Skin epidermis (tissue), 12 donors: ENCODE data around the gene UCN2.
A peak's percentile ranks its signal among the peaks of the same experiment; 100 is the strongest.
"Not testable (repeated sequence)": the region's sequence is repeated elsewhere in the genome, so short reads cannot be mapped to it uniquely, and the experiment has no call there.

ENCODE experiments used
- H3K27ac ChIP-seq, 21 experiments: fragments of 200-600 bp; sonication (generic) in 11 of 21; one replicate each; pipeline ENCODE4 v1.5.0; 2020; ENCODE audit warnings: mild to moderate bottlenecking in 3 of 21, inconsistent platforms in 2 of 21, moderate library complexity in 2 of 21
- H3K4me3 ChIP-seq, 7 experiments: fragments of 200-600 bp; sonication (generic) in 2 of 7; one replicate each; pipeline ENCODE4 v1.5.0; 2020; ENCODE audit warnings: inconsistent platforms in 2 of 7, mild to moderate bottlenecking in 2 of 7, moderate library complexity in 1 of 7

UCN2 gene

DNA sequence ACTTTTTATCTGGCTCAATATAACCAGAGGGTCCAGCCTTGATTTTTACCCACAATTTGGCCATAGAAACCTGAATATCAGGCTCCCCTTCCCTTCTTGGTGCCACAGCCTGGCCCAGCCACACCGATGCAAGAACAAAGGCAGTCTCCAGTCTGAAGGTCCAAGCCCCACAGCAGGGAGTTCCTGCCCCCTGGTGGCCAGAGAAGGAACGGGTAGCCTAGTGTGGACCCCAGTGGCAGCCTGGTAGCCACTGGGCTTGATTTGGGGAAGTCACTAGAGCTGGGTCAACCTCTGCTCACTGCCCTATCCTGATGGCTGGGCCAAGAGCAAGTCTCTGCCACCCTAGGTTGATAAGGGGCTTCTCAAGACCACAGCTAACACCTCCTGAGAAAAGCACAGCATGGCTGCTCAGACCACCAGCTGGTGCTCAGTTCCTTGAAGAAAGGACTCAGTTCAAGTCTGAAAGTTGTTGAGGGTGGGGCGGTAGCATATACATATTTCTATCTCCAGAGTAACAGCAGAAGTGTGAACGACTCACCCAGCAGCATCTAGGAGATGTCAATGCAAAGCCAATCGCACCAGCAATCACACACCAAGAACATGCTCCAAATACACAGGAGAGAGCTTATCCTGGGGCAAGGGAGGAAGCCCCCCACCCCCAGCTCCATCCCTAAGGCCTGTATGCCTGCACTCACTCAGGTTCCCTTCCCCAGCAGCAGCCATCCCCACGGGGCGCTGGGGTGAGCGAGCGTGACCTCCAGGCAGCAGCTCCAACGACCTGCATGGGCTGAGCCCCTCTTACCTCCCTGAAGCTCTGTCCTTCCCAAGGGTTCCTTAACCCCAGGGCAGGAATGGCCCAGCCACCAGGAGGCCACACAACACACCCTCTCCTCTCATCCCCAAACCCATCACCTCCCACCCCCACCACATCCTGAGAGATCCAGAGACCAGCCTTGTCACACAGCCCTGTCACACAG is 14.6 kb downstream of the UCN2 start:
- no peak overlapping the region for H3K4me3 ChIP-seq
- no peak overlapping the region for H3K27ac ChIP-seq

DNA sequence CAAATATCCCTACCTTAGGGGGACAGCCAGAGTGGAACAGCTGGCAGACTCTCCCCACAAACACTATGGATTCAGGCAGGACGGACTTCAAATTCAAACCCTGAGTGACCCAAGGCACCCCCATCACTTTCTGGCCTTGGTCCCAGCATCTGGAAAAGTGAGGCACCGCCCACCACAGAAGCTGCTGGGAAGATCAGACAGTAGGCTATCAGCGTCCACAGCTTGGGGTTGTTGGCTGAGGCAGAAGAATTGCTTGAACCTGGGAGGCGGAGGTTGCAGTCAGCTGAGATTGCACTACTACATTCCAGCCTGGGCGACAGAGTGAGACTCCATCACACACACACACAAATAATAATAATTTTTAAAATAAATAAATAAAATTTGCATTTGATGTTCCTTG is 15.5 kb downstream of the UCN2 start:
- Histone ChIP-seq H3K27ac (no peak overlapping the region), H3K4me3 (no peak overlapping the region)

DNA sequence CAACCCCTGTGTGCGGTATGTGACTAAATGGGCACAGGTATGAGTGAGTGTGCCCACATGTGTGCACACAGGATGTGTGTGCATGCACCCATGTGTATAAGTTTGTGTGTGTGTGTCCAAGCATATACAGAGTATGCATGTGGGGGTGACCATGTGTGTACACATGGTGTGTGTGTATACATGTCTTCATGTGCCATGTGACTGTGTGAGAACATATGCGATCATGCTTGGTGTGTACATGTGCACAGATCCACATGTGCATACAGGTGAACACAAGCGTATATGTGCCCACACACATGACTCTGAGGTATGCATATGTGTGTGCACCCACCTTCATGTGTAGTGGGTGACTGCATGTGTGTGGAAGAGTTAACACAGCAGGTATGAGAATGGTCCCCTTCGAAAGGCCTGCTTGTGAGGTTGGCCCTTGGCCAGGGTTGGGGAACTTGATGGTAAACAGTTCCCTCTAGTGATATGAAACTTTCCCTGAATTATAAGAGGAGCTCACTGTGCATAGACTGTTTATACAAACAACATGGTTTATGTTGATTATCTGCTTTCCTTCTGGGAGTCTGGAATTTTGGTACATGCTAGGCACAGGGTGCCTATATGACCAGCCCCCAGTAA is 17.3 kb downstream of the UCN2 start:
- H3K4me3 ChIP-seq, result no peak overlapping the region
- no peak overlapping the region for H3K27ac ChIP-seq

DNA sequence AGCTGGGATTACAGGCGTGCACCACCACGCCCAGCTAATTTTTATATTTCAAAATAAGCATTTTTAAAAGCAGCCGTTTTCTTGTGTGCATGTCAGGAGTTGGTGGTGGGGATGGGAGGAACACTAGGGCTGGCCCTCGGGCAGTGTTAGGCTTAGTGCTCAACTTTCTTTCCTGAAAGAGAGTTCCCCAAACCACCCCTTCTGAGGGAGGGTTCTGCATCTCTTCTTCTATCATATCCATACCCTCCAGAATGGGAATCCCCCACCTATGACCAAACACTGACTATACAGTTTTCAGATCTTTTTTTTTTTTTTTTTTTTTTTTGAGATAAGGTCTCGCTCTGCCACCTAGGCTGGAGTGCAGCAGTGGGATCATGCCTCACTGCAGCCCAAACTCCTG is 19.4 kb downstream of the UCN2 start:
- Histone ChIP-seq H3K4me3 (no peak overlapping the region), H3K27ac (no peak overlapping the region)

DNA sequence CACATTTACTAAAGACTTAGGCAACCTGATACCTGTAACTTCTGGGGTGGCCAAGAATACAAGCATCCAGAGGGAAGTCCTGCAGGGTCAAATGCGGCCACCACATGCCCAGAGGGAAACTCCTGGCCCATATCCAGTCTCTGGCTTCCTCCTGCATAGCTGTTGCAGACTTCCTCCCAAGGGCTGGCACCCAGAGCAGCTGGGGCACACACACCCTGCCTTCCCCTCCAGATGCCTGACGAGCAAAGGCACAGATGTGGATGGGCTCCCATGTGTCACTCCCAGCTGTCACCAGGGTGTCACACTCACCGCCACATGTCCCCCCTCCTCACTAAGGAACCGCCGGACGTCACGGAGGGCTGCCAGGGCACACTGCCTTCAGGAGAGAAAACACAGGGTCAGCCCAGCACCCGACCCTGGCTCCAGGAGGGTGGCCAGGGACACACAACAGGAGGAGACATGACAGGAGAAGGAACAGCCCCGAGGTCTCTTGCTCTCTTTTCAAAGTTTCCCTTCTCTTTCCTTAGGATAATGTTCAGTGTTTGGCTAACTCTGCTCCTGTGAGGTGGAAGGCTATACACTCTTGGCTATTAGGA is 20.2 kb downstream of the UCN2 start:
- Histone ChIP-seq H3K27ac (no peak overlapping the region), H3K4me3 (no peak overlapping the region)

DNA sequence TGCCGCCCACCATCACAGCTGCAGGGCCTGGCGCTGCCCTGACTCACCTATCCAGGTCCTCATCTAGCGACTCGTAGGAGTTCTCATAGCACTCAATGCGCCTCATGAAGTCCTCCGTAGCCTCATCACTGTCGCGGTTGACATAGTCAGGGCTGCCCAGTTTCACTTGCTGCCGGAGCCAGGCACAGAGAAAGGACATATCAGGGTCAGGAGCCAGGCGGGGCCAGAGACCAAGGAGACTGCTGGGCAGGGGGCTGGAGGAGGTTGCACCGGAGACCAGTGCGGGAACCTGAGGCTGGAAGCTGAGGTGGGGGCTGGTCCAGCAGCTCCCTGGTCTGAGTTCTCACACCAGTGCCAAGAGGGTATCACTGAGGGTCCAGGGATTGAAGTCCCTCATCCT is 25.1 kb downstream of the UCN2 start:
- Histone ChIP-seq H3K27ac (no peak overlapping the region), H3K4me3 (no peak overlapping the region)

DNA sequence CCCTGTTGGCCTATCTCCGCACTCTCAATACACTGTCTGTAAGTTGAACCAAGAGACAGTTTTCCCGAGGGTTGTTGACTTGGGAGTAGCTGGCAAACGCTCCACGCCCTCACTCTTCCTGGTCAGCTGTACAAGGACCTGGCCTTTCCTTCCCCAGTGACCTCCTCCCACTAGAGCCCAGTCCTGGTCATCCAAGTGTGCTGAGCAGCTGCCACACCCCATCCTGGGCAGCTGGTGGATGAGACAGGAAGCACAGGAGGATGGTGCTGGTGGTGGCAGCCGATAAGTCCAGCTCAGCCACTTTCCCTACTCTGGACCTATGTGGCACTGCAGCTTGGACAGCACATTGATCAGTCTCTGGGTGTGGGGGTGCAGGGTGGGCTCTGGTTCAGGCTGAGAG is 26.8 kb downstream of the UCN2 start:
- no peak overlapping the region for H3K27ac ChIP-seq
- H3K4me3 ChIP-seq, result no peak overlapping the region

DNA sequence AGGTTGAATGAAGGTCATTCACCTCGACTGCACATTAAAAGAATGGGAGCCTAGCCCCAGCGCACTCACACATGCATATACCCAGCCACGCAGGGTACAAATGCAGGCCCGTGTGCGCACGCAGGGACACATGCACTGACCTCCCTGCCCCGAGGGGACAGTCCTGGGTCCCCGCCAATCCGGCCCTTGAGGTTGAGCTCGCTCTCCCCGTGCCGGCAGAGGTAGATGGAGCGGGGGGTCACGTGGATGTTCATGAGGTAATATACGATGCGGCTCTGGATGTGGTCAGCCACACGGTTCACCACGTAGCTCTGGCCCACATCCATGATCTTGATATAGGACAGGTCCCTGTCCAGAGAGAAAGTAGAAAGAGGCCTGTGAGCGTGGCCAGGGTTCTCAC is 27.5 kb downstream of the UCN2 start:
- Histone ChIP-seq H3K27ac (peak overlapping the region in 1 of 21 experiments; percentile 34), H3K4me3 (no peak overlapping the region)

DNA sequence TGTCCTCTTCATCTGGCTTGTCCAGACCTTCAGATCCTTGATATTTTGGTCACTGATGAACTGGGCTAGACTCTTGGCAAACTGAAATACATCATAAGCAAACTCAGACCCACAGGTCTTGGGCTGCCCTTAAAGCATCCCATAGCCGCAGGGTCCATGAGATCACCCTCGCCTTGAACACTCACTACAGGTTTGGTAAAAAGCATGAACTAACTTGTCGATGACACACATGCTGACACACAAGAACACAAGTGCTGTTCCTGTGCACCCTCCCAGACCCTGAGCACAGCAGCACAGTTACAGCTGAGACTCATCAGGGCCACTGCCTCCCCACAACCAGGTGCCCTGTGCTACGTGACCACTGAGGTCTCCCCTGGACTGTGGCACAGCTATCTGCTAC is 28.0 kb downstream of the UCN2 start:
- H3K27ac ChIP-seq, result peak overlapping the region in 1 of 21 experiments; percentile 34
- no peak overlapping the region for H3K4me3 ChIP-seq

DNA sequence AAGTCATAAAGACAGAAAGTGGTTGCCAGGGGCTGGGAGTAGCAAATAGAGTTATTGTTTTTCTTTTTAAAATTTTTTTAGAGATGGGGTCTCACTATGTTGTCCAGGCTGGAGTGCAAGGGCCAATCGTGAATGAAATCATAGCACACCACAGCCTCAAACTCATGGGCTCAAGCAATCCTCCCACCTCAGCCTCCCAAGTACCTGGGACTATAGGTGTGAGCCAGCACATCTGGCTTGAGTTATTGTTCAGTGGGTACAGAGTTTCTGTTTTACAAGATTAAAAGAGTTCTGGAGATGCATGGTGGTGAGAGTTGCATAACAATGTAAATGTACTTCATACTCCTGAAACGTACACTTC is 30.6 kb downstream of the UCN2 start:
- no peak overlapping the region for H3K27ac ChIP-seq
- H3K4me3 ChIP-seq, result no peak overlapping the region

DNA sequence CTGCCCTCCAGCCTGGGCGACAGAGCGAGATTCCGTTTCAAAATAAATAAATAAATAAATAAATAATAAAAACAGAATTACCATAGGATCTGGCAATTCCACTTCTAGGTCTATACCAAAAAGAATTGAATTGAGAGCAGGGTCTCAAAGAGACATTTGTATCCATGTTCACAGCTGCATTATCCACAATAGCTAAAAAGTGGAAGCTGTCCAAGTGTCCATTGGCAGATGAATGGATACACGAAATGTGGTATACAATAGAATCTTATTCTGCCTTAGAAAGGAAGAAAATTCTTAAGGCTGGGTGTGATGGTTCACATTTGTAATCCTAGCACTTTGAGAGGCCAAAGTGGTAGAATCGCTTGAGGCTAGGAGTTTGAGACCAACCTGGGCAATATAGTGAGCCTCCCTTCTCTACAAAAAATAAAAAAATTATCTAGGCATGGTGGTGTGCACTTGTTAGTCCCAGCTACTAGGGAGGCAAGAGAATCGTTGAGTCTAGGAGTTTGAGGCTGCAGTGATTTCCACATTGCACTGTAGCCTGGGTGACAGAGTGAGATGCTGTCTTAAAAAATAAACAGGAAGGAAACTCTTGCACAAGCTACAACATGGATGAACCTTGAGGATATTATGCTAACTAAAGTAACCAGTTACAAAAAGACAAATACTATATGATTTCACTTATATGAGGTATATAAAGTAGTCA is 31.2 kb downstream of the UCN2 start:
- Histone ChIP-seq H3K4me3 (no peak overlapping the region), H3K27ac (no peak overlapping the region)

DNA sequence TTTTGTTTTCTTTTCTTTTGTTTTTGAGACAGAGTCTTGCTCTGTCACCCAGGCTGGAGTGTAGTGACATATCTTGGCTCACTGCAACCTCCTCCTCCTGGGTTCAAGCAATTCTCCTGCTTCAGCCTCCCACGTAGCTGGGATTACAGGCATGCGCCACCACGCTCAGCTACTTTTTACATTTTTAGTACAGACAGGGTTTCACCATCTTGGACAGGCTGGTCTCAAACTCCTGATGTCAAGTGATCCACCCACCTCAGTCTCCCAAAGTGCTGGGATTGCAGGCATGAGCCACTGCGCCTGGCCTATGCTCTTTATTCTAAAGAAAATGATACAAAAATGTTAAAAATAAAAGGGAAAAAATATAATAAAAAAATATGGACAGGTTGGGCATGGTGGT is 32.9 kb downstream of the UCN2 start:
- not testable (repeated sequence) for H3K4me3 ChIP-seq, H3K27ac ChIP-seq

DNA sequence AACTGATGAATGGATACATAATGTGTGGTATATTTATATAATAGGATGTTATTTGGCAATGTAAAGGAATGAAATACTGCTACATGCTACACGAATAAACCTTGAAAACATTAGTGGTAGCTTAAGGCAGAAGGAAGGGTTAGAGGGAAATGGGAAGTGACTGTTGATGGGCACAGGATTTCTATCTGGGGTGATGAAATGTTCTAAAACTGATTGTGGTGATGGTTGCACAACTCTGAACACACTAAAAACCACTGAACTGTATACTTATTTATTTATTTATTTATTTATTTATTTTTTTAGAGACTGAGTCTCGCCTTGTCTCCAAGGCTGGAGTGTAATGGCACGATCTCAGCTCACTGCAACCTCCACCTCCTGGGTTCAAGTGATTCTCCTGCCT is 34.8 kb downstream of the UCN2 start:
- Histone ChIP-seq H3K27ac (no peak overlapping the region), H3K4me3 (no peak overlapping the region)

DNA sequence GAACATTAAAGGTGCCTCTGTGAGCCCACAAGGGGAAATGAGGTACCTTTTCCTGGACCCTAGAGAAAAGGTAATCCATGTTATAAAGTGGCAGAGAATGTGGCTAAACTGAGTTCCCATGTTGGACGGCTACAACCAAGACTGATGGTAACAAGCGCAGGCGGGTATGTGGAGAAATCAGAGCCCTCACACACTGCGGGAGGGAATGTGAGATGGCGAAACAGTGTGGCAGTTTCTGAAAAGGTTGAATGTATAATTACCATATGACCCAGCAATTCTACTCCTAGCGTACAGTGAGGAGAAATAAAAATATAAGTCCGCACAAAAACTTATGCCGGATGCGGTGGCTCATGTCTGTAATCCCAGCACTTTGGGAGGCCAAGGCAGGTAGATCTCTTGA is 35.5 kb downstream of the UCN2 start:
- no peak overlapping the region for H3K27ac ChIP-seq
- no peak overlapping the region for H3K4me3 ChIP-seq

DNA sequence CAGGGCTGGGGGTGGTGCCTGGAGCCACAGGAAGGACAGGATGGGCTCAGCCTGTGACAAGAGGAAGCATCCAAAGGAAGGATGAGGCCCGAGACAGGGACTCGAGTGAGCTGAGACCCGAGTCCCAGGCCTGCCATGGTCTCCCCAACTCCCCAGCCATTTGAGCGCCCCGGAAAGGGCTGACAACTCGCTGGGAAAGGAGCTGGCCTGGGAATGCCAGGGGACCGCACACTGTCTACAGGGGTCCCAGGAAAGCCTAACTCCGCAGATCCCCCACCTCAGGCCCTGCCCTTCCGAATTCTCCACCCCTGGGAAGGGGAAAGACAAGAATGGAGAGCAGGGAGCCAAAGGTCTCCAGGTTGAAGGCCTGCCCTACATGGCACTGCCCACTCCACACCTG is 38.6 kb downstream of the UCN2 start:
- no peak overlapping the region for H3K27ac ChIP-seq
- no peak overlapping the region for H3K4me3 ChIP-seq

DNA sequence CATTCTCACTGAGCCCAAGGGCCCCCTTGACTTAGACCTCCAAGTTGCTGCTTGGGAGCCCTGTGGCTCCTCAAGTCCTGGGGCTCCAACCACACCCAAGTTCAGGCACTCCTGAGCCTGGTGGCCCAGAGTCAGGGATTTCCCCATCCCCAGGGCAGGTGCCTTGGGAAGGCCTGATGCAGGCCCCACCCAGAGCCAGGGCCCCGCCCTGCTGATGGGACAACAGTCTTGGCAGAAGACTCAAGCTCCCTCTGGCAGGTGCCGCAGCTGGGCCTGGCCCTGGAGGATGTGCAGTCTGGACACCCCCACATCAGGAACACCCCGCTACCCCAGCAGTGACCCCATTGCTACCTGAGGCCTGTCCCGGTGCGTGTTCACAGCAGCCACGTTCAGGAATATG is 41.9 kb downstream of the UCN2 start:
- Histone ChIP-seq H3K4me3 (no peak overlapping the region), H3K27ac (no peak overlapping the region)

DNA sequence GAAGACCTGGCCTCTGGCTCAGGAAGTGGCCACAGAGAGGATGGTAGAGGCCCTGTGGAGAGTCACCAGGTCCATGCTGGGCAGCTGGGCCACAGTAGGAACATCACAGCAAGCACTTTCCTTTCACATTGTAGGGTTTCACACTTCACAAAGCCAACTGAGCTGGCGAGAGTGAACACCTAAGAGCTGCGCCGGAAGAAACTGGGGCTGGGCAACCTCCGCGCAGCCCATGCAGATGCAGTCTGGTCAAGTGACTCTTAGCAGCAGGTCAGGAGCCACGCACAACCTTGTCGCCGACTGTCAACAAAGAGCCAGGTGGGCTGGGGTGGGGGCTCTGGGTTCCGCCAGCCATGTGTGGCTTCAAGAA is 44.3 kb downstream of the UCN2 start:
- H3K4me3 ChIP-seq, result no peak overlapping the region

DNA sequence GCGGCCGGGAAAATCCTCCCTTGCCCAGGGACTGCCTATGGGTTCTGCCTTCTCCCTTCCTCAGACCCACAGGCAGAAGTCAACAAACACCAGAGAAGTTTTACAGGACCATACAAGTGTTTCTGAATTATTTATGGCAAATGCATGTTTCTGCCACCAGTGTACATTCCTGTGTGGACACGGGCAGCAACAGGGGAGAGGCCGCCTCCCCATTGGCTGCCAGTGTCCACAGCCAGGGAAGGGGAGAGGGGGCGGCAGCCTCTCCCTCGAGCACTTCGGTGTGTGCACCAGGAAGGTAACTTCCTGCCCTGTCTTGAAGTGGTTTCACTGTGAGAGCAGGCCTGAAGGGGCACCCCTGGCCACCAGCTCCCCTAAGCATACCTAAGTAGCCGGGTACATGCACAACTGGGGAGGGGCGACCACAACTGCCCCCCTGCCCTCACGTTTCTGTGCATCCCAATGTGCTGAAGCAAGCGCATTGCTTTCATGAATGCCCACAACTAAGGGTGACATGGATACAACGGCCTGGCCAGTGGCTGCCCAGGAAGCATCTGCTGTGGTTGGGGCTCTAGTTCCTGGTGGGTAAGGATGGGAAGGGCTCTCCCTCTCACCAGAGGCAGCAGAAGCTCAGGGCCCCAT is 44.8 kb downstream of the UCN2 start:
- Histone ChIP-seq H3K4me3 (no peak overlapping the region), H3K27ac (peak overlapping the region in 1 of 21 experiments; percentile 58)

More for the DNA sequence above, 44.3 kb downstream of the UCN2 start:
- no peak overlapping the region for H3K27ac ChIP-seq

DNA sequence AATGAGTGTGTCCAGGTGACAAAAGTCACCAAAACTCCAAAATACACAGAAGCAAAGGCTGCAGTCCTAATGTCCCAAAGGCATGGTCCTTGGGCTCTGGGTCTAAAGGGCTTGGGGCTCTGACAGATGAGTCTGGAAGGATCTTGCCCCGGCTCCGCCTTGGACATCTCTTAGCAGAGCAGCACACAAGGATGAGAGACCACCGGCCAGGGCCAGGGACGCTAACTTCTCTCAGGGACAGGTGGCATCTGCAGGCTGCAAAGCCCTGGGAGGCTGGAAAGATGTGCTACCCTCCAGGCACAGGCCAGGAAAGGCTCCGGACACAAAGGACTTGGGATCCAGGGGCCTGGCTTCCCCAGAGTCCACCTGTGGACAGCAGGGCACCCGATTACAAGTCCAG is 45.5 kb downstream of the UCN2 start:
- Histone ChIP-seq H3K4me3 (no peak overlapping the region), H3K27ac (no peak overlapping the region)

DNA sequence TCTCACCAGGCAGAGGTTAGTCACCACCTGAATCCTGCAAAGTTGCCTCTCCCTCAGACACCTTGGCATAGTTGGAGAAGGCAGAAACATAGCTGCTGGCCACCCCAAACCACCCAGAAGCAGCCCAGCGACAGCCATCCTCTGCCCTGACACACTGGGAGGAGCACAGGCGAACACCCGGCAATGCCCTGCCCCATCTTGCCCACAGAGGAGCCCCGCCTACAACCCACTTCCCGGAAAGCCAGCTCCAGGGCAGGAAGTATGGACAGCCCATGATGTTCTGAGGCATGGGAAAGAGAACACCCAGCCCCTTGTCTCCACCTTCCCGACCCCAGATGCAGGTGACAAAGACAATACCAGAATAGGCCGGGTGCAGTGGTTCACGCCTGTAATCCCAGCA is 47.0 kb downstream of the UCN2 start:
- Histone ChIP-seq H3K27ac (peak overlapping the region in 1 of 21 experiments; percentile 12), H3K4me3 (no peak overlapping the region)
